A673 (cell line): ENCODE data around the gene PLK4. TPM values are rescaled to one million over a fixed set of nuclear protein-coding genes. Genes with fewer than 3 reads are reported as not detected.

Experiments used
- Bru-seq: library from RNA; stranded (reverse); fragments of 400-500 nt; gene quantifications from one replicate; lab custom pipeline; 2021; lab: Mats Ljungman, UMichigan
- BruChase-seq, 2 experiments: library from RNA; stranded (reverse); fragments of 400-500 nt; gene quantifications; one replicate each; lab custom pipeline; 2021; lab: Mats Ljungman, UMichigan
- BruUV-seq: library from RNA; stranded (reverse); fragments of 400-500 nt; replicated peaks from 2 replicates; lab custom pipeline; 2021; lab: Mats Ljungman, UMichigan
- CTCF ChIA-PET: fragments of 300-600 bp; sonication (Branson Sonifier 250); formaldehyde crosslinking; loops from one replicate; lab custom pipeline; 2022; ENCODE audit warnings: antibody characterized with exemption; lab: Charles Lee
- POLR2A ChIA-PET: fragments of 300-600 bp; sonication (Branson Sonifier 250); formaldehyde crosslinking; loops from one replicate; lab custom pipeline; 2022; ENCODE audit warnings: antibody characterized with exemption; ENCODE audit not compliant: low non-redundant PET; lab: Charles Lee
- DNase-seq: peaks from one replicate; pipeline ENCODE4 v3.0.0-alpha.2; 2015; ENCODE audit warnings: low spot score
- H3K27ac ChIP-seq: fragments of 200-600 bp; sonication (generic); 2 replicates; pipeline ENCODE4 v1.5.1; 2016; ENCODE audit warnings: mixed run types, low read depth, mild to moderate bottlenecking, mixed read lengths, antibody characterized with exemption, low read length; ENCODE audit not compliant: poor library complexity, severe bottlenecking
- H3K27me3 ChIP-seq: fragments of 200-600 bp; sonication (generic); replicated peaks from 2 replicates; pipeline ENCODE4 v1.6.1; 2017; ENCODE audit warnings: mixed run types, low read depth, mild to moderate bottlenecking, mixed read lengths, antibody characterized with exemption, low read length; ENCODE audit not compliant: insufficient read depth, poor library complexity
- H3K36me3 ChIP-seq: fragments of 200-600 bp; sonication (generic); 2 replicates; pipeline ENCODE4 v1.6.1; 2016; ENCODE audit warnings: mixed run types, mild to moderate bottlenecking, mixed read lengths, antibody characterized with exemption, low read length; ENCODE audit not compliant: insufficient read depth, poor library complexity, severe bottlenecking
- H3K4me1 ChIP-seq: fragments of 200-600 bp; sonication (generic); 2 replicates; pipeline ENCODE4 v1.6.1; 2017; ENCODE audit warnings: mixed run types, mild to moderate bottlenecking, mixed read lengths, antibody characterized with exemption, low read length; ENCODE audit not compliant: insufficient read depth, poor library complexity, severe bottlenecking
- H3K4me3 ChIP-seq: fragments of 200-600 bp; sonication (generic); 2 replicates; pipeline ENCODE4 v1.5.1; 2016; ENCODE audit warnings: low read depth, mixed run types, mild to moderate bottlenecking, mixed read lengths, low read length; ENCODE audit not compliant: poor library complexity, severe bottlenecking
- H3K9me3 ChIP-seq: fragments of 200-600 bp; sonication (generic); 2 replicates; pipeline ENCODE4 v1.6.1; 2016; ENCODE audit warnings: mixed run types, low read depth, mild to moderate bottlenecking, mixed read lengths, antibody characterized with exemption, low read length; ENCODE audit not compliant: poor library complexity, severe bottlenecking
- EZH2 ChIP-seq: fragments of 200-600 bp; sonication (generic); IDR thresholded peaks from 2 replicates; pipeline ENCODE4 v1.6.1; 2017; ENCODE audit warnings: borderline replicate concordance, low read depth, mild to moderate bottlenecking, mixed read lengths, antibody characterized with exemption, low read length; ENCODE audit not compliant: poor library complexity, severe bottlenecking
- intact Hi-C: fragments of 100-400 bp; cut with micrococcal nuclease; formaldehyde crosslinking; loops from one replicate; pipeline ENCODE4 v1.10.0; 2022; ENCODE audit not compliant: unreplicated experiment
- long read RNA-seq: library from polyadenylated mRNA; stranded (forward); transcript quantifications from one replicate; pipeline ENCODE4 v2.0.0, GENCODE V29; 2022
- total RNA-seq: library from RNA; stranded (reverse); gene quantifications from 2 replicates; pipeline ENCODE4 v1.2.3, GENCODE V29; 2021
- TF ChIP-seq, protein P1 (sequence below): fragments of 300-800, 200-600 bp; sonication (generic); conservative IDR thresholded peaks from 2 replicates; pipeline ENCODE4 v1.5.1; 2017; ENCODE audit warnings: low read depth, mild to moderate bottlenecking, antibody characterized with exemption, low read length, moderate library complexity, mixed read lengths

Gene PLK4
- total RNA-seq (46.9 and 52.4 TPM in 2 replicates), Bru-seq, nascent RNA (percentile 96 among the genes with signal in this experiment), BruChase-seq, experiment 1, labeled RNA remaining after a 2-hour chase (percentile 96 among the genes with signal in this experiment), BruChase-seq, experiment 2, labeled RNA remaining after a 6-hour chase (percentile 80 among the genes with signal in this experiment)
- long read RNA-seq, transcript PLK4-201 (16 exons, 3,841 nt): major isoform, 57 of 93 reads
- long read RNA-seq, partial matches to known transcripts: 12 of 93 reads
- long read RNA-seq, other reads (novel, unspliced or antisense): 22 of 93 reads

- peak within 1 kb of the TSS; percentile 74 for H3K4me3 ChIP-seq
- ChIA-PET CTCF (no interaction called here), POLR2A (no interaction called here)
- no peak for TF ChIP-seq EZH2
- TF ChIP-seq, protein P1, sequence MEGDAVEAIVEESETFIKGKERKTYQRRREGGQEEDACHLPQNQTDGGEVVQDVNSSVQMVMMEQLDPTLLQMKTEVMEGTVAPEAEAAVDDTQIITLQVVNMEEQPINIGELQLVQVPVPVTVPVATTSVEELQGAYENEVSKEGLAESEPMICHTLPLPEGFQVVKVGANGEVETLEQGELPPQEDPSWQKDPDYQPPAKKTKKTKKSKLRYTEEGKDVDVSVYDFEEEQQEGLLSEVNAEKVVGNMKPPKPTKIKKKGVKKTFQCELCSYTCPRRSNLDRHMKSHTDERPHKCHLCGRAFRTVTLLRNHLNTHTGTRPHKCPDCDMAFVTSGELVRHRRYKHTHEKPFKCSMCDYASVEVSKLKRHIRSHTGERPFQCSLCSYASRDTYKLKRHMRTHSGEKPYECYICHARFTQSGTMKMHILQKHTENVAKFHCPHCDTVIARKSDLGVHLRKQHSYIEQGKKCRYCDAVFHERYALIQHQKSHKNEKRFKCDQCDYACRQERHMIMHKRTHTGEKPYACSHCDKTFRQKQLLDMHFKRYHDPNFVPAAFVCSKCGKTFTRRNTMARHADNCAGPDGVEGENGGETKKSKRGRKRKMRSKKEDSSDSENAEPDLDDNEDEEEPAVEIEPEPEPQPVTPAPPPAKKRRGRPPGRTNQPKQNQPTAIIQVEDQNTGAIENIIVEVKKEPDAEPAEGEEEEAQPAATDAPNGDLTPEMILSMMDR: no peak
- no TSS peak for BruUV-seq
- intact Hi-C loops: loop anchor here (5.0 kb wide), 2 partner anchors 54 to 99 kb away; partner anchors contain the start of gene HSPA4L
- H3K27me3 ChIP-seq: no peaks in the 10 kb centered on the region
- no peaks in the 10 kb centered on the region for H3K9me3 ChIP-seq
- peaks cover 41% of the 10 kb centered on the region for H3K36me3 ChIP-seq
- peaks cover 23% of the 10 kb centered on the region for H3K4me1 ChIP-seq
- peak within 1 kb of the TSS; percentile 97 for H3K27ac ChIP-seq
- peak; percentile 98 for DNase-seq
Observed at GRCh38 chr4:127880763-127881562, at the start of gene PLK4. PLK4 (plus strand) TSS chr4:127880893; CDS start chr4:127881135, 242 bp downstream.

DNA sequence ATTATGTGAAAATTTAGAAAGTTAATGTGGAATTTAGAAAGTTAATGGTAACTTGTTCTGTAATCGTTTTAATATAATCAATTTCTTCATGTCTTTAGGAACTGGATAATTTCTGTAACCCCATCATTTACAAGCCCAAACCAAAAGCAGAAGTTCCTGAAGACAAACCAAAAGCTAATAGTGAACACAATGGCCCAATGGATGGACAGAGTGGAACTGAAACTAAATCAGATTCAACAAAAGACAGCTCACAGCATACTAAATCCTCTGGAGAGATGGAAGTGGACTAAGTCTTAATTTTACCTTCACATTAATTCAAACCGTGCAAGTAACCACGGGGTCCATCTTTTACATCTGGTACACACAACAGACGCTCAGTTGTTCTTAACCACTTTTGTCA, 48.1 kb upstream of the PLK4 start:
- TF ChIP-seq, protein P1: no peak
- no peak for TF ChIP-seq EZH2
- H3K36me3 ChIP-seq: no peaks in the 10 kb centered on the region
- no peak overlapping the region for H3K4me3 ChIP-seq
- ChIA-PET POLR2A (no interaction called here), CTCF (no interaction called here)
- BruUV-seq: no TSS peak
- H3K27me3 ChIP-seq: peaks cover 81% of the 10 kb centered on the region
- H3K27ac ChIP-seq: no peak overlapping the region
- DNase-seq: no peak
- intact Hi-C loops: no loop called here
- H3K4me1 ChIP-seq: peaks cover 14% of the 10 kb centered on the region
- H3K9me3 ChIP-seq: no peaks in the 10 kb centered on the region

DNA sequence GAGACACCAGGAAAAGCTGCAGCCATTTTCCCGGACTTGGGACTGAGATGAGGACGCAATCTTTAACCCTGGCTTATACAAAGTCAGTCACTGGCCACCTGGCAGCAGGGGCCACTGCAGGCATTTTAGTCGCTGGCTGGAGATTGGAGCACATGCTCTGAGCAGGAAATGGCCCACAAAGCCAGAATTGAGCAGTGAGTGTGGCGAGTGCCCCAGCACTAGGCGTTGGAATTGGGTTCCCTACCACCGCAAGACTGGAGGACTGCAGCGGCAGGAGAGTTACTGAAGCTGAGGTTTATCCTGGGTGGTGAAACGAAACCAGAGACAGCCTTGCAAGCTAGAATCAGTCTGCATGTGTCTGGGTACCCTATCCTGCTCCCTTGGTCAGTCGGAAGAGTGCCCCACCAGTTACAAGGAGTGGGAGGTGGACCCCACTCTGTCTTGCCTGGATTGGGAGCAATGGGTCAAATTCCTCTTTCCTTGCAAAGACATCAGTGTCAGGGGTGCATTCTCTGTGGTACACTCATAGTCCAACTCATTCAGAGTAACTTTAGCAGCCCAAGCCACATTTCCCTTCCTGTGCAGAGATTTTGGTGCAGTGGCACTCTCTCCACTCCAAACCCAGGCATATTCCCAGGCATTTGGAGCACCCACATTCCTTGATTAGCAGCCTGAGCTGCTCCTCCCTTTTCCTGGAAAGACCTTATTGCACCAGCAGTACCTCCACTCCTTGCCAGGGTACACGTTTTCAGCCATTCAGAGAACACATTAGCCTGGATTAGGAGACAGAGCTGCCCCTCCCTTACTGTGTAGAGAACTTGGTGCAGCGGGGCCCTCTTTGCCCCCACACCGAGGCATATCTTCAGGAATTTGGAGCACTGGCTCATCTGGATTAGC, 36.7 kb upstream of the PLK4 start:
- H3K4me1 ChIP-seq: no peaks in the 10 kb centered on the region
- H3K27me3 ChIP-seq: no peaks in the 10 kb centered on the region
- intact Hi-C loops: no loop called here
- ChIA-PET CTCF (no interaction called here), POLR2A (no interaction called here)
- BruUV-seq: no TSS peak
- H3K9me3 ChIP-seq: peaks cover 12% of the 10 kb centered on the region
- H3K36me3 ChIP-seq: no peaks in the 10 kb centered on the region
- no peak overlapping the region for H3K27ac ChIP-seq
- H3K4me3 ChIP-seq: no peak overlapping the region
- DNase-seq: no peak
- TF ChIP-seq, protein P1: no peak
- no peak for TF ChIP-seq EZH2
